ENCODE data around the gene TEDDM1. TPM values are rescaled to one million over a fixed set of nuclear protein-coding genes. Genes with fewer than 3 reads are reported as not detected.

Gene TEDDM1
- total and polyA plus RNA-seq, 8 donors = 0.07 to 0.25 (median 0.18) TPM; not detected in 2

GRCh38 chr1:182359645-182360044, 40.8 kb downstream of the TEDDM1 start:
- no peak for ATAC-seq
- intact Hi-C loops (cut with DNase I) = no loop called here
- H3K27ac ChIP-seq = no peak overlapping the region
- TF ChIP-seq, protein P1, sequence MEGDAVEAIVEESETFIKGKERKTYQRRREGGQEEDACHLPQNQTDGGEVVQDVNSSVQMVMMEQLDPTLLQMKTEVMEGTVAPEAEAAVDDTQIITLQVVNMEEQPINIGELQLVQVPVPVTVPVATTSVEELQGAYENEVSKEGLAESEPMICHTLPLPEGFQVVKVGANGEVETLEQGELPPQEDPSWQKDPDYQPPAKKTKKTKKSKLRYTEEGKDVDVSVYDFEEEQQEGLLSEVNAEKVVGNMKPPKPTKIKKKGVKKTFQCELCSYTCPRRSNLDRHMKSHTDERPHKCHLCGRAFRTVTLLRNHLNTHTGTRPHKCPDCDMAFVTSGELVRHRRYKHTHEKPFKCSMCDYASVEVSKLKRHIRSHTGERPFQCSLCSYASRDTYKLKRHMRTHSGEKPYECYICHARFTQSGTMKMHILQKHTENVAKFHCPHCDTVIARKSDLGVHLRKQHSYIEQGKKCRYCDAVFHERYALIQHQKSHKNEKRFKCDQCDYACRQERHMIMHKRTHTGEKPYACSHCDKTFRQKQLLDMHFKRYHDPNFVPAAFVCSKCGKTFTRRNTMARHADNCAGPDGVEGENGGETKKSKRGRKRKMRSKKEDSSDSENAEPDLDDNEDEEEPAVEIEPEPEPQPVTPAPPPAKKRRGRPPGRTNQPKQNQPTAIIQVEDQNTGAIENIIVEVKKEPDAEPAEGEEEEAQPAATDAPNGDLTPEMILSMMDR (IDR thresholded peaks at IDR 0.05) = no peak
- no peaks in the 10 kb centered on the region for H3K36me3 ChIP-seq
- no peak overlapping the region for H3K4me3 ChIP-seq
- no peaks in the 10 kb centered on the region for H3K27me3 ChIP-seq
- no peaks in the 10 kb centered on the region for H3K9me3 ChIP-seq
- H3K4me1 ChIP-seq = no peaks in the 10 kb centered on the region
- no peak for DNase-seq

- Histone ChIP-seq H3K4me1 (no peaks in the 10 kb centered on the region), H3K27me3 (no peaks in the 10 kb centered on the region), H3K9me3 (no peaks in the 10 kb centered on the region), H3K36me3 (no peaks in the 10 kb centered on the region), H3K4me3 (no peak overlapping the region), H3K27ac (no peak overlapping the region)
- intact Hi-C loops (cut with DNase I) = no loop called here
- ATAC-seq = no peak
- TF ChIP-seq, protein P1 (IDR thresholded peaks at IDR 0.05) = no peak
- DNase-seq = no peak
Measured at GRCh38 chr1:182357913-182358312, 42.6 kb downstream of the TEDDM1 start.

GRCh38 chr1:182357171-182357570, 43.3 kb downstream of the TEDDM1 start:
- no peaks in the 10 kb centered on the region for H3K36me3 ChIP-seq
- H3K4me3 ChIP-seq = no peak overlapping the region
- intact Hi-C loops (cut with DNase I) = no loop called here
- TF ChIP-seq, protein P1 (IDR thresholded peaks at IDR 0.05) = no peak
- H3K9me3 ChIP-seq = no peaks in the 10 kb centered on the region
- ATAC-seq (no peak), DNase-seq (no peak)
- H3K27me3 ChIP-seq = no peaks in the 10 kb centered on the region
- H3K27ac ChIP-seq = no peak overlapping the region
- H3K4me1 ChIP-seq = no peaks in the 10 kb centered on the region

DNA sequence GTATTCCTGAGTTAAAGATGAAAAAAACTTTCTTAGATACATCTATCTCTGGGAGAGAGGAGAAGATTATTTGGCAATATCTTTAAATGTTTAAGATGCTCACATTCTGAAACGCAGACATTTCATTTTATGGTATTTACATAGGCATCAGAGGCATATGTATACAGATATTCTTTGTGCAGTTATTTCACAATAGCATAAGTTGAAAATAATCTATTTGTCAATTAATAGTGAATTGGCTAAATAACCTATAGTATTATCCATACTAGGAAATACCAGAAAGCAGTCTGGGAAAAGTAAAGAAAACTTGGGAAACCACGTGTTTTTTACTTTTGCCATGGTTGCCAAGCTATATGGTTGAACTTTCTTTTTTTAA, 44.8 kb downstream of the TEDDM1 start:
- TF ChIP-seq, protein P1 (IDR thresholded peaks at IDR 0.05) = no peak
- no peaks in the 10 kb centered on the region for H3K27me3 ChIP-seq

GRCh38 chr1:182351790-182352364, 48.6 kb downstream of the TEDDM1 start:
- Histone ChIP-seq H3K27ac (no peak overlapping the region), H3K27me3 (no peaks in the 10 kb centered on the region), H3K4me3 (no peak overlapping the region), H3K9me3 (no peaks in the 10 kb centered on the region), H3K36me3 (no peaks in the 10 kb centered on the region), H3K4me1 (no peaks in the 10 kb centered on the region)
- TF ChIP-seq, protein P1 (IDR thresholded peaks at IDR 0.05) = no peak
- intact Hi-C loops (cut with DNase I) = no loop called here
- ATAC-seq = no peak
- no peak for DNase-seq

More for the DNA sequence above, 44.8 kb downstream of the TEDDM1 start:
- Histone ChIP-seq H3K9me3 (no peaks in the 10 kb centered on the region), H3K4me1 (no peaks in the 10 kb centered on the region), H3K4me3 (no peak overlapping the region), H3K27ac (no peak overlapping the region), H3K36me3 (no peaks in the 10 kb centered on the region)
- no peak for ATAC-seq
- DNase-seq = no peak
- intact Hi-C loops (cut with DNase I) = no loop called here
